GM18861 (cell line): ENCODE results near the gene CASZ1.

ENCODE experiments used
- ATAC-seq: cut with Tn5 transposase; IDR thresholded peaks from one replicate; pipeline ENCODE4 v1.9.1; 2021; ENCODE audit not compliant: unreplicated experiment

The CASZ1 gene, protein sequence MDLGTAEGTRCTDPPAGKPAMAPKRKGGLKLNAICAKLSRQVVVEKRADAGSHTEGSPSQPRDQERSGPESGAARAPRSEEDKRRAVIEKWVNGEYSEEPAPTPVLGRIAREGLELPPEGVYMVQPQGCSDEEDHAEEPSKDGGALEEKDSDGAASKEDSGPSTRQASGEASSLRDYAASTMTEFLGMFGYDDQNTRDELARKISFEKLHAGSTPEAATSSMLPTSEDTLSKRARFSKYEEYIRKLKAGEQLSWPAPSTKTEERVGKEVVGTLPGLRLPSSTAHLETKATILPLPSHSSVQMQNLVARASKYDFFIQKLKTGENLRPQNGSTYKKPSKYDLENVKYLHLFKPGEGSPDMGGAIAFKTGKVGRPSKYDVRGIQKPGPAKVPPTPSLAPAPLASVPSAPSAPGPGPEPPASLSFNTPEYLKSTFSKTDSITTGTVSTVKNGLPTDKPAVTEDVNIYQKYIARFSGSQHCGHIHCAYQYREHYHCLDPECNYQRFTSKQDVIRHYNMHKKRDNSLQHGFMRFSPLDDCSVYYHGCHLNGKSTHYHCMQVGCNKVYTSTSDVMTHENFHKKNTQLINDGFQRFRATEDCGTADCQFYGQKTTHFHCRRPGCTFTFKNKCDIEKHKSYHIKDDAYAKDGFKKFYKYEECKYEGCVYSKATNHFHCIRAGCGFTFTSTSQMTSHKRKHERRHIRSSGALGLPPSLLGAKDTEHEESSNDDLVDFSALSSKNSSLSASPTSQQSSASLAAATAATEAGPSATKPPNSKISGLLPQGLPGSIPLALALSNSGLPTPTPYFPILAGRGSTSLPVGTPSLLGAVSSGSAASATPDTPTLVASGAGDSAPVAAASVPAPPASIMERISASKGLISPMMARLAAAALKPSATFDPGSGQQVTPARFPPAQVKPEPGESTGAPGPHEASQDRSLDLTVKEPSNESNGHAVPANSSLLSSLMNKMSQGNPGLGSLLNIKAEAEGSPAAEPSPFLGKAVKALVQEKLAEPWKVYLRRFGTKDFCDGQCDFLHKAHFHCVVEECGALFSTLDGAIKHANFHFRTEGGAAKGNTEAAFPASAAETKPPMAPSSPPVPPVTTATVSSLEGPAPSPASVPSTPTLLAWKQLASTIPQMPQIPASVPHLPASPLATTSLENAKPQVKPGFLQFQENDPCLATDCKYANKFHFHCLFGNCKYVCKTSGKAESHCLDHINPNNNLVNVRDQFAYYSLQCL (N-terminal part only)

DNA sequence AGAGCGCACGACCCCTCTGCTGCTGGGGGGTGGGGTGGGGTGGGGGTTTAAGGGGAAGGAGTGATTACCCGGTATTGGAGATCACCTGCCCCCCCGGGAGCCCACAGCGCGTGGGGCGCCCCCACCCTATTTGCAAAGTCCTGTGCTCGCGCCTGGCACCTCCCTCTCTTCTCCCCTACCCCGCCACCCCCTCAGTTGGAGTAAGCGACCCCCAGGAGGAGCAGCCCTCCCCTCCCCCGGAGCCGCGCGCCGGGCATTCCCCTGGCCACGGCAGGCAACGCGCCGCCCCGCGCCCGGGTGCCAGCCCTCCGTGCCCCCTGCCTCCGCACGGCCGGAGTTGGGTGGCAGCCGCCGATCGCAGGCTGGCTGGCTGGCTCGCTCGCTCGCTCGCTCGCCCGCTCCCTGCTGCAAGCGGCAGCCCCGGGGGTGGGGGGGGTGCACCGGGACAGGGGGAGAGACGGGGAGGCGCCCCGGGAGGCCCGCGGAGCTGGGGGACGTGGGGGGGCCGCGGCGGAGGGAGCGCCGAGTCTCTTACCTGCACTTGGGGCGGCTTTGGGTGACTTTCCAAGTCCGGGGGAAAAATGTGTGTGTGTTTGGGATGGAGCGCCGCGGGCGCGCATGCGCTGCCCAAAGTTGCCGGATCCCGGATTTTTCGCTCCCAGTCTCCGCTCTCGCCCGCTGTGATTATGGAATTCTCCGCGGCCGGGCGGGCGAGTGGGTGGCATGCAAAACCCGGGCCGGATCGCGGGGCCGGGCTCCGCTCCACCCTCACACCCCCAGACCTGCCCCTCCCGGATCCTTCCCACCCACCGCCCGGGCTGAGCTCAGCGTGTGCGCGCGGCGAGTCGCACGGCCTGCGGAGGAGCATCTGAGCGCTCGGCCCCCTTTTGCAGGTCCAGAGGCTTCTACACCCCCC, at the start of gene CASZ1:
TSS of gene CASZ1 (minus strand) at position 618 of the 916 bp plus-strand sequence. CDS start 102,757 bp downstream, outside the sequence.
- no peak for ATAC-seq

DNA sequence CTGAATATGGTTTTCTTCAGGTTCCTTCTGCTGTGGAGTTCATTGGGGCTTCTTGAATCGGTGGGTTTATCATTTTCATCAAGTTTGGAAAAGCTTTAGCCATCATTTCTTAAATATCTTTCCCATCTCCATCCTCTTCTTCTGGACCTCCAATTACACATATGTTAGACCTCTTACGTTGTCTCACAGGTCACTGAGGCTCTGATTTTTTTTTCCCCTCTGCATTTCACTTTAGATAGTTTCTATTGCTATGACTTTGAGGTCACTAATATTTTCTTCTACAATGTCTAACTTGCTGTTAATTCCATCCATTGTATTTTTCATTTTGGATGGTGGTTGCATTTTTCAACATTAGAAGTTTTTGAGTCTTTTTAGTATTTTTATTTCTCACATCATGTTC, 47.3 kb upstream of the CASZ1 start:
- no peak for ATAC-seq

DNA sequence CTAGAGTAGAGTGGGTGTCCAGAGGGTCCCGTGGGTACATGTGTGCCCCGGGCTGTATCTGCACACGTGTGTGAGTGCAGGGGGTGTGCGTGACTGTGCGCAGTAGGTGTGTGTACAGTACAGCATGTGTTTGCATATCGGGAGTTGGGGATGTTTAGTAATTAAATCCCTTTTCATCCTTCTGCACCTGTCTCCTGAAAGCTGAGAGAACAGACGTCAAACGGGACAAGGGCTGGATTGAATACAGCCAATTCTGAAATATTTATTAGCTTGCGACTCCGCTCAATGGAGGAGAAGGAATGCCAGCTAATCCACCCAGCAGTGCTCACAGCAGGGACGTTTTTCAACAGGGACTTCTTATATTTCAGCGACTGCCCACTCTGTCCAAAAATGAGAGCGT, 44.7 kb upstream of the CASZ1 start:
- no peak for ATAC-seq

DNA sequence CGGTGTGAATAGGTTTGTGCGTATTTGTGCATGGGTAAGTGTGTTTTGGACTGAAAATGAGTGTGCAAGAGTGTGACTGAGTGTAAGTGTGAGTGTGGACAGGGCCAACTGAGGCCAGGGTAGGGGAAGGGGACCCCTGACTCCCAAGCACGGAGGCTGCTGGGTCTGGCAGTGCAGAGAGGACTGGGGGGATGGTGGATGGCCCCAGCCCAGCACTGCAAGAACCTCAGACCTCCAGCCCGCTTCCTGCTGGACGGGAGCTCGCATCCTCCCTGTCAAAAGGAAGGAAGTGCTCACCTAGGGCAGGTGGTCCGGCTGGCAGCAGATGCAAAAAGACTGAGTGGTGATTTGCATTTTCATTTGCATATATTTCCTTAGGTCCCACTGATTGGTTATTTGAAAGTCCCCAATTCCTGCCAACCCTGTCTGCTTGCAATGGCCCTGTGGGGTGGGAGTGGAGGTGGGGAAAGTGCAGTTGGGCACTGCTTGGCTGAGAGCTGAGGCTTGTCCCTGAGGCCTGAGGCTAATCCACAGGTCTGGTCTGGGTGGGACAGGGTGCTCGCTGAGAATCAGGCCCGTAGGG, 42.8 kb upstream of the CASZ1 start:
- no peak for ATAC-seq

DNA sequence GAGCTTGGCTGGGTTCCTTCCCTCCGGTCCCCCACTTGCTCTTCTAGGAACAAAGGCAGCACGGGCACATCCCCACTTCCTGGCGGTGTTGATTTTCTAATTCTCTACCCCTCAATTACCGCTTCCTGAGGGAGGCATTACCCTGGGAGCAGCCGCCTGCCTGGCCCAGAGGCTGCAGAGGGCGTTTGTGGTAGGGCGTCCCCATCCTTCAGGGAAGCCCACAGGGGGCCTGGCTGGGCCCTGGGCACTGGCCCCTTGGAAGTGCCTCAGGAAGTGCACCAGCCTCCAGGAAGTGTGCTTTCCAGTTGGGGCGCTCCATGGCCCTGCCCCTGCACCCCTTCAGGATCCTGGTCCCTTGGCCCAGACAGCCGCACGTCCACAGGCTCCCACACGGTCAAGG, 42.1 kb upstream of the CASZ1 start:
- no peak for ATAC-seq

DNA sequence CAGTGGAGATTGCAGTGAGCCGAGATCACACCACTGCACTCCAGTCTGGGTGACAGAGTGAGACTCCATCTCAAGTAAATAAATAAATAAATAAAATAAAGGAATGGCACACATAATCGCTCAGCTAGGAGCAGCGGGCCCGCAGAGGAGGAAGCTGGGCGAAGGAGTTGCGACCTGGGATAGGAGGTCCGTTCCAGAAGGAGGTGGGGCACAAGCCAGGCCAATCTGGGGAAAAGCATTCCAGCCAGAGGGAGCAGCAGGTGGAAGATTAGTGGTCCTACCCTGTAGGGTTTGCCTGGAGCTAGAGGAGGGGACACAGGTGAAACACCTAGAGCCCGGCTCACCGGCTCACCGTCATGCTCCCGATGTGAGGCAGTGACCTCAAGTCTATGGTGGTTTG, 40.3 kb upstream of the CASZ1 start:
- ATAC-seq = no peak

DNA sequence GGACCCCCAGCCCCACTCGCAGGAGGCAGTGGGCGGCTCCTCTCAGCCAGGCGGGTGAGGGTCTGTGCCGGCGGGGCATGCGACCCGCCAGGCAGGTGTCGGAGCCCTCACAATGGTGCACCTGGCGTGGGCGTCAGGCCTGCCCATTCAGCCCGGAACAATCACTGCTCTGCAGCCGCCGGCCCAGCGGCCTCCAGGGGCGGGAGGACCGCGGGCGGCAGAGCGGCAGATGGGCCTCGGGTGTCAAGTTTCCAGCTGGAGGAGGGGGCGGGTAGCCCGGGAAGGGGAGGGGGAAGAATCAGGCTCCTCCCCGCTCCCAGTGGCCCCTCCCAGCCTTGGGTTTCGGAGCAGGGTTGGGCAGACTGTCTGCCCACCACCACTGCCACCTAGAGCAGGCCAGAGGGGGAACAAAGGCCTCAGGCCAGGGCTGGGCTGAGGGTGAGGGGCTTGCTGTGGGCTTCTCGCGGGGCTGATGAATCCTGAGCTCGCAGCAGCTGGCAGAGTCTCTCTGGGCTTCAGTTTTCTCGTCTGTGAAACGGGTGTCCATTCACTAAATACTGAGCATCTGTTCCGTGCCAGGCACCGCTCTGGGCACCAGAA, 39.5 kb upstream of the CASZ1 start:
- no peak for ATAC-seq

DNA sequence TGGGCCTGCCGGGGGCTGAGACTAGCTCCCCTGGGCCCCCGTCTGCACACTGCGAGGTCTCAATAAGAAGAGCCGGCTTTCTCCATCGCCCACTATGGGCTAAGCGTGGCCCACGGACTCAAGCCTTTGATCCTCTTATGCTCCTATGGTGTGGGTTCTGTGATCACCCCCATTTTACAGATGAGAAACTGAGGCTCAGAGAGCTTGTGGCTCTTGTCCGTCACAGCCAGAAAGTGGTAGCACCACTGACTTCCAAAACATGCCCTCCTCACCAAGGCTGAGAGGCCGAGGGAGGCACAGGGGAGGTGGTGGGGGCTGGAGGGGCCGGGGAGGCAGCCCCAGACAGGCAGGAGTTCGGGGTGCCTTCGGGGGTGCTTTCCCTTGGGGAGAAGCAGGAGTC, 39.0 kb upstream of the CASZ1 start:
- no peak for ATAC-seq

DNA sequence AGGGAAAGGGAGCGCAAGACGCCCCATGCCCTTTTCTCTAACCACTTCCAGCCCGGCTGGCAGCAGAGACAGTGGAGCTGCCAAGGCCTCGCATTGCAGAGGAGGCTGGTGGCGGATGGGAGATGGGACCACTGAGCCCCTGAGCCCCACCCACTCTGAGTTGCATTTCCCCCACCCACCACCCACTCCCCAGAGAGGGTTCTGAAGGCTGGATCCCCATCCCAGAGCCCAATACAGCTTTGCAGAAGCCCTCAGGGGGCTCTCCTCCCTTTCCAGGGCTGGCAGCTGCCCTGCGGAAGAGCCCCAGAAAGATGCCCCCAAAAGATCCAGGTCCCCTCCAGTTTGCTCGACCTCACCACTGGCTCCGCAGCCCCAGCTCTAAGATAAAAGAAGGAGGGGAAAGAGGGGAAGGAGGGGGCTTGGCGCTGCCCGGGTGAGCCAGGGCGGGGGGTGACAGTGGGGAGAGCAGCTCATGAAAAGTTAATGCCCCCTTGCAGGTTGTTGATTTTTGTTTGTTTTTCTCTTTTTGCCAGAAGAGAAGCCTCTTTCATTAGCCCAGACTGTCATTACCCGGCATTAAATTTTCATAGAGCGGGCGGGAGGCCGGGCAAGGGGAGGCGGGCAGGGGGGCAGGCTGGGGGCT, 38.4 kb upstream of the CASZ1 start:
- no peak for ATAC-seq

DNA sequence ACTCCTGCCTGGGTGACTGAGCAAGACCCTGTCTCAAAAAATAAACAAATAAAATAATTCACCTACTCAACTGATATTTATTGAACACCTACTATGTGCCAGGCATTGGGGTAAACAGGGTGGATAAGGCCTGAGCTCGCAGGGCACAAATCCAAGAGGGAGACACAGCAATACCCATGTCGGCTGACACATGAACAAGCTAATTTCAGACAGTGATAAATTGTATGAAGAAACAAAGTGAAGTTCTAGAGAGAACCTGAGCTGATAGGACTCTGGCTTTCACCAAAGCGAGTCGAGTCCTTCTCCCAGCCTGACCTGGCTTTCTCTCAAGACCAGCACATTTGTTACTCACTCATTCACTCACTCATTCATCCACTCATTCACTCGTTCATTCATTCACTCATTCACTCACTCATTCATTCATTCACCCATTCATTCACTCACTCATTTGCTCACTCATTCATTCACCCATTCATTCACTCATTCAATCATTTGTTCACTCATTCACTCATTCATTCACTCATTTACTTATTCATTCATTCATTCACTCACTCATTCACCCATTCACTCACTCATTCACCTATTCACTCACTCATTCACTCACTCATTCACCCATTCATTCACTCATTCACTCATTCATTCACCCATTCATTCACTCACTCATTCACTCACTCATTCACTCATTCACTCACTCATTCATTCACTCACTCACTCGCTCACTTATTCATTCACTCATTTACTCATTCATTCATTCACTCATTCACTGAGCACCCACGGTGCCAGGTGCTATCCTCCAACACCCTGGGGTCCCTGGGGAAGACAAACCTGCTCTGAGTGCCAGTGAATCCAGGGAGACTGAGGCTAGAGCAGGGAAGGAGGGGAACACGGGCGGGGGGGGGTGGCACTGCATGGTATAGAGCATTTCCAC, 37.4 kb upstream of the CASZ1 start:
- no peak for ATAC-seq

DNA sequence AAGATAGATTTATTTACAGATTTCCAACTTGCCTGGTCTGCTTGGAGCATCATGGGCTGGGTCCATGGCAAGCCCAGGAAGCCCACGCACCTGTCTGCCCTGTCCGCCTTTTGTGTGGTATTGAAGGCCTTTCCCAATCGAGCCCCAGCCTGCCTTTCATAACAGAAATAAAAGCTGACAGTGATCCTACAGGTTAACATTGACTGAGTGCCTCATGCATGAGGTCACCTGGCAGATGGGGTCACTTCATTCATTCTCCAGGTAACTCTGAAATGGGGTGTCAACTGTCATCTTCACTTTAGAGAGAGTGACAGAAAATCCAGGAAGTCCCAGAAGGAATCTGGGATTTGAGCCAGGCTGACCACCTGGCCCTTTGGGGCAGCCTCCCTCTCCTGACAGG, 36.3 kb upstream of the CASZ1 start:
- no peak for ATAC-seq

DNA sequence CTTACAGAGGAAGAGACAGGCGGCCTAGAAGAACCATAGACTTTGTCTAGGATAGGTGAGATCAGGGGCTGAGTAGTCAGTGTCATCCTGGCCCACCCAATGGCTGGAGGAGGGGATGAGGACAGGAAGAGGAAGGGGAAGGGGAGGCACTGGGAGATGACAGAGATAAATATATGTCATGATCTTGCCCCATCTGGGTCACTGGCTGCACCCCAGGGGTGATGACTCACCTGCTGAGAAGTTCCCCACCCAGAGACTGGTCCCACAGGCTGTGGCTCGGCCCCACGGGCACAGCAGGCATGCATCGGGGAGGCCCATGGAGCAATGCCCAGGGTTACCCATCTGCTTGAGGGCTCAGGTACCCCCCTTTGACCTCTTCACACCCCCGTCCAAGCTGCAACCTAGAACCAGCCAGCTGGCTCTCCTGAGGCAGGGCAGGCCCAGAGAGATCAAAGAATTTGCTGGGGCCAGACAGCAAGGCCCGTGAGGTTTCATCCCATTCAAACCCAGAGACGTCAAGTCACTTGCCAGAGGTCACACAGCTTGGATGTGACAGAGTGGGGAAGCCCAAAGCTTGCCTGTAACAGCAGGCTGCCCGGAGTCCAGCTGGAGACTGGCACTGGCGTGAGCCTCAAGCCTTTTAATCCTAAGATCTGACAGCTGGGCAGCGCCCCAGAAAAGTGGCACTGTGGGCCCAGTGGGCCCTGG, 34.7 kb upstream of the CASZ1 start:
- ATAC-seq = no peak

DNA sequence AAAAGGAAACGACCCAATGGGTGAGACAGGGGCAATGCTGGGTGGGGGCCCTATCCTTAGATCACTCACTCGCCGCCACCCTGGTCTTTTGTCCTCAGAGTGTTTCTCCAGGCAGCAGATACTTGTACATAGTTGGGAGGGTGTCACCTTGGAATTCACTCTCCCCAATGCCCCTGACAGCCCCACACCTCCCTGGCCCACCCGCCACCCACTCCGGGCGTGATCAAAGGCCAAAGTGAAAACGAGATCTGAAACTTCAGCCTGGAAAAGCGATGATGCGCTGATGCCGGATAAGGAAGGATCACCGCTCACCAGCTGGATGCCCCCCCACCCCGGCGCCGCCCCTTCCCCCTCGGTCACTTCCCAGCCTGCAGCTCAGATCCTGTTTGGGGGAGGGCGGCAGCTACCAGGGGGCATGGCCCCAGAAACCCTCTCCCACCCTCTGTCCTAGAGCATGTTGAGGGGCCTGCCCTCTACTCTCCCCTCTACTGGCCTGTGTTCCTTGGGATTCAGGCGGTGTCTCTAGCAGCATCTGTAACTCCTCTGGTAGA, 33.6 kb upstream of the CASZ1 start:
- no peak for ATAC-seq

DNA sequence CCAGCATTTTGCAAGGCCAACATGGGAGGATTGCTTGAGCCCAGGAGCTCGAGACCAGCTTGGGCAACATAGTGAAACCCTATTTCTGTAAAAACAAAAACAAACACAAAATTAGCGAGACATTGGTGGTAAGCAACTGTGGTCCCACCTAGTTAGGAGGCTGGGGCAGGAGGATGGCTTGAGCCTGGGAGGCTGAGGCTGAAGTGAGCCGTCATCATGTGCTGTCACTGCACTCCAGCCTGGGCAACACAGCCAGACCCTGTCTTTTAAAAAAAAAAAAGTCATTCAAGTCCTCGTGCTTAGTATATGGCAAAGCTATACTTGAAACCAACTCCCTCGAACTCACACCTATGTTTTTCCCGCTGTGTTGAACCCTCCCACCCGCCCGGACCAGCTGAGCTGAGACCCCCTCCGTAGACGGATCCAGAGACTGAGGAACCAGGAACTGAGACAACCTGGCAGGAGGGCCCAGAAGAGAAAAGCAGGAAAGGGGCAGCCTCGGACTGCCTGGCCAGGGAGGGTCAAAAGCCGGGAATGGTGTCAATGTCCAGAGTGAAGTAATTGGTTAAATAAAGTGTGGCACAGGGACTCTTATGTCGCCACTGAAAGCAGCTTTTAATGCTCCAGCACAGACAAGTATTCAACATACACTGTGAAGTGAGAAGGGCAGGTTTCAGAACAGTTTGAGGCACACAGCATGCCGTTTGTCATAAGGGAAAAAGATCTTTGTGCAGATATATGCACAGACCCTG, 32.8 kb upstream of the CASZ1 start:
- no peak for ATAC-seq

DNA sequence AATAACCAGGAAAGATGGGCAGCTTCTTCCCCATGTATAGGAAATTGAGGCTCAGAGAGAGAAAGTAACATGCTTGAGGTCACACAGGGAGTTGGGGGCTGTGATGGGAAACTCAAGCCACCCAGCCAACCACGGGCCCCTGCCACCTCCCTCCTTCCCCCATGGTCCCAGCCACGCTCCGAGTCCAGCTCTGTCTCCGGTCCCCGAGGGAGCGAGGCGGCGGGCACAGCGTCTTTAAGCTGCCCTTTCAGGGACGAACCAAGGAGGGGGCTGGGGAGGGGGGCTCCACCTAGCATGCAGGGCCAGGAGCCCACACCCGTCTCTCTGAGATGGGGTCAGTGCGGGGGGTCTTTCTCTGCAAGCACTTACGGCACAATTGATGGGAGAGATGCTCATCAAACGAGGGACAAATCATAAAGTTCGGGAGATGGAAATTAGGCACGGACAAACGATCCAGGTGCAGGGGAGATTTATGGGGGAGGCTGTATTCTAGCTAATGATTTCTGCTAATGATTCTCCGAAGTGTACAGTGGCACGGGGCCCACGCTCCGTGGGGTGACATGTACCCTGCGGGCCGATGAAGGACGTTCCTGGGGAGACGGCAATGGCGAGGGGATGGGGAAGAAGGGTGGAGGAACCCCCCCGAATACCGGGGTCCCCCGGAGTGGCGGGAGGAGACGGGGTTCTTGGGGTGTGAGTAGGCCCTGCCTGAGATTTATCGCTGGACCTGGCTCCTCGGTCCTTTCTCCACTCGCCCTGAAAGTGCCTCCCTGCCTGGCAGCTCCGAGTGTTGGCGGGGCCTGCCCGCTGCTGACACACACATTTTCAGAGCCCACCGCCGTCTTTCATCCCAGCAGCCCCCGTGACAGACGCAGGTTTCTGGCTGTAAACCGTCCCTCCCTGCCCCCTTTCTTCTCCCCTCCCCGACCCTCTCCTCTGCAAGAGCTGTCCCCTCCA, 31.2 kb upstream of the CASZ1 start:
- ATAC-seq = no peak
